IMR-90 (cell line): ENCODE measurements around the gene TMEM19.
A peak's percentile ranks its signal among the peaks of the same experiment; 100 is the strongest.

Experiments used
- CHD1 ChIP-seq: IDR thresholded peaks from 2 replicates; pipeline ENCODE4 v1.6.1; 2012; ENCODE audit warnings: low read depth, low read length, improper control_type of control experiment
- MAZ ChIP-seq: IDR thresholded peaks from 2 replicates; pipeline ENCODE4 v1.6.1; 2012; ENCODE audit warnings: low read depth, mild to moderate bottlenecking, low read length, improper control_type of control experiment, moderate library complexity, borderline replicate concordance
- POLR2A ChIP-seq: IDR thresholded peaks from 2 replicates; pipeline ENCODE4 v1.6.1; 2012; ENCODE audit warnings: mild to moderate bottlenecking, low read depth, low read length
- RAD21 ChIP-seq: IDR thresholded peaks from 2 replicates; pipeline ENCODE4 v1.6.1; 2012; ENCODE audit warnings: low read length, improper control_type of control experiment
- TF ChIP-seq, protein P1 (sequence below): conservative IDR thresholded peaks from 2 replicates; pipeline ENCODE4 v1.5.1; 2012; ENCODE audit warnings: mild to moderate bottlenecking, low read depth, low read length, improper control_type of control experiment

- TF ChIP-seq POLR2A: no peak
- TF ChIP-seq, protein P1, sequence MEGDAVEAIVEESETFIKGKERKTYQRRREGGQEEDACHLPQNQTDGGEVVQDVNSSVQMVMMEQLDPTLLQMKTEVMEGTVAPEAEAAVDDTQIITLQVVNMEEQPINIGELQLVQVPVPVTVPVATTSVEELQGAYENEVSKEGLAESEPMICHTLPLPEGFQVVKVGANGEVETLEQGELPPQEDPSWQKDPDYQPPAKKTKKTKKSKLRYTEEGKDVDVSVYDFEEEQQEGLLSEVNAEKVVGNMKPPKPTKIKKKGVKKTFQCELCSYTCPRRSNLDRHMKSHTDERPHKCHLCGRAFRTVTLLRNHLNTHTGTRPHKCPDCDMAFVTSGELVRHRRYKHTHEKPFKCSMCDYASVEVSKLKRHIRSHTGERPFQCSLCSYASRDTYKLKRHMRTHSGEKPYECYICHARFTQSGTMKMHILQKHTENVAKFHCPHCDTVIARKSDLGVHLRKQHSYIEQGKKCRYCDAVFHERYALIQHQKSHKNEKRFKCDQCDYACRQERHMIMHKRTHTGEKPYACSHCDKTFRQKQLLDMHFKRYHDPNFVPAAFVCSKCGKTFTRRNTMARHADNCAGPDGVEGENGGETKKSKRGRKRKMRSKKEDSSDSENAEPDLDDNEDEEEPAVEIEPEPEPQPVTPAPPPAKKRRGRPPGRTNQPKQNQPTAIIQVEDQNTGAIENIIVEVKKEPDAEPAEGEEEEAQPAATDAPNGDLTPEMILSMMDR: peak; percentile 88
- no peak for TF ChIP-seq CHD1
- TF ChIP-seq RAD21: peak; percentile 88
- no peak for TF ChIP-seq MAZ
Measured at GRCh38 chr12:71746974-71747611, 61.2 kb downstream of the TMEM19 start.
